Peyer's patch (tissue), 4 donors: ENCODE measurements around the gene DPF3.

Experiments used
- CTCF ChIP-seq, 6 experiments: fragments of 450-650 bp in 4 of 6; fragments of 200-600 bp in 2 of 6; sonication (generic) in 1 of 6; IDR thresholded peaks; one replicate each; pipeline ENCODE4 v1.5.1; 2017 to 2019; ENCODE audit warnings: antibody characterized with exemption in 6 of 6, mild to moderate bottlenecking in 3 of 6, moderate library complexity in 1 of 6
- POLR2A ChIP-seq, 2 donors: fragments of 450-650 bp; IDR thresholded peaks; one replicate each; pipeline ENCODE4 v1.5.1; 2017; ENCODE audit warnings: antibody characterized with exemption in 2 of 2, mild to moderate bottlenecking in 2 of 2, moderate library complexity in 2 of 2

- TF ChIP-seq CTCF (IDR thresholded peaks at IDR 0.05) (no peak), POLR2A (IDR thresholded peaks at IDR 0.05) (no peak)
Observed at GRCh38 chr14:72577521-72577920, 316.4 kb downstream of the DPF3 start.
